ENCODE measurements around the gene CTSE.
"Not testable (repeated sequence)": the region's sequence is repeated elsewhere in the genome, so short reads cannot be mapped to it uniquely, and the experiment has no call there.

CTSE gene

GRCh38 chr1:206062464-206062863 is 38.8 kb upstream of the CTSE start:
- no peak for TF ChIP-seq CTCF (IDR thresholded peaks at IDR 0.05; ENCODE audit: low read depth, low read length, missing control alignments)
- H3K4me3 ChIP-seq (replicated peaks; ENCODE audit: low read depth, low read length): no peak overlapping the region
- DNase-seq (ENCODE audit: extremely low read depth, low read depth): no peak

- TF ChIP-seq CTCF (IDR thresholded peaks at IDR 0.05; ENCODE audit: low read depth, low read length, missing control alignments): no peak
- no peak for DNase-seq (ENCODE audit: extremely low read depth, low read depth)
- H3K4me3 ChIP-seq (replicated peaks; ENCODE audit: low read depth, low read length): no peak overlapping the region
These were observed 37.1 kb upstream of the CTSE start for GRCh38 chr1:206060844-206061243.

GRCh38 chr1:206059355-206059915 is 35.7 kb upstream of the CTSE start:
- DNase-seq (ENCODE audit: extremely low read depth, low read depth): no peak
- TF ChIP-seq CTCF (IDR thresholded peaks at IDR 0.05; ENCODE audit: low read depth, low read length, missing control alignments): no peak
- H3K4me3 ChIP-seq (replicated peaks; ENCODE audit: low read depth, low read length): no peak overlapping the region

GRCh38 chr1:206058927-206059292 is 35.2 kb upstream of the CTSE start:
- TF ChIP-seq CTCF (IDR thresholded peaks at IDR 0.05; ENCODE audit: low read depth, low read length, missing control alignments): no peak
- no peak overlapping the region for H3K4me3 ChIP-seq (replicated peaks; ENCODE audit: low read depth, low read length)
- DNase-seq (ENCODE audit: extremely low read depth, low read depth): no peak

GRCh38 chr1:206058289-206058926 is 34.7 kb upstream of the CTSE start:
- not testable (repeated sequence) for DNase-seq (ENCODE audit: extremely low read depth, low read depth); H3K4me3 ChIP-seq (replicated peaks; ENCODE audit: low read depth, low read length)

DNA sequence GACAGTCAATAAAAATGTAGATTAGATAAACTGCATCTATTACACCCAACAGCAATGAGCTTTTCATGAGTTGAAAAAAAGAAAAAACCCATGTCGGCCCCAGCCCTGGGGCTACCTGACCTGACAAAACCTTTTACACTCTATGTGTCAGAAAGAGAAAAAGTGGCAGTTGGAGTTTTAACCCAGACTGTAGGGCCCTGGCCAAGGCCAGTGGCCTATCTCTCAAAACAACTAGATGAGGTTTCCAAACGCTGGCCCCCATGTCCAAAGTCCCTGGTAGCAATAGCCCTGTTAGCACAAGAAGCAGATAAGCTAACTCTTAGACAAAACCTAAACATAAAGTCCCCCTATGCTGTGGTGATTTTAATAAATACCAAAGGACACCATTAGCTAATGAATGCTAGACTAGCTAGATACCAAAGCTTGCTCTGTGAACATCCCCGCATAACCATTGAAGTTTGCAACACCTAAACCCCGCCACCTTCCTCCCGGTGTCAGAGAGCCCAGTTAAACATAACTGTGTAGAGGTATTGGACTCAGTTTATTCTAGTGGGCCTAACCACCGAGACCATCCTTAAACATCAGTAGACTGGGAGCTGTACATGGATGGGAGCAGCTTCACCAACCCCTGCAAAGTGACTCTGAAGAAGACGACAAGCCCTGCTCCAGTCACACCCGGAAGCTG is 32.1 kb upstream of the CTSE start:
- not testable (repeated sequence) for H3K4me3 ChIP-seq (replicated peaks; ENCODE audit: low read depth, low read length); DNase-seq (ENCODE audit: extremely low read depth, low read depth)

GRCh38 chr1:206055069-206055625 is 31.5 kb upstream of the CTSE start:
- DNase-seq (ENCODE audit: extremely low read depth, low read depth); H3K4me3 ChIP-seq (replicated peaks; ENCODE audit: low read depth, low read length): not testable (repeated sequence)

DNA sequence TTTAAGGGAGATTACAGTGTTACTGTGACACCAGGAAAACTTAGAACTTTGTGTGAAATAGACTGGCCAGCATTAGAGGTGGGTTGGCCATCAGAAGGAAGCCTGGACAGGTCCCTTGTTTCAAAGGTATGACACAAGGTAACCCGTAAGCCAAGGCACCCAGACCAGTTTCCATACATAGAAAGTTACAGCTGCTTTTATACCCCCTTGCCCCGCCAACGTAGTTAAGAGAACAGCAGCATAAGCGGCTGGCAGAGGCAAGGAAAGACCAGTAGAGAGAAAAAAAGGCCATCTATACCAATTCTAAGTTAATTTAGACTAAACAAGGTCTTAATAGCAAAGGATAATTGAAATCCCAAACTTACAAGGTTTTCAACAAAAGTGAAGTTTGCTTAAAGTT is 29.9 kb upstream of the CTSE start:
- DNase-seq (ENCODE audit: extremely low read depth, low read depth); H3K4me3 ChIP-seq (replicated peaks; ENCODE audit: low read depth, low read length): not testable (repeated sequence)

DNA sequence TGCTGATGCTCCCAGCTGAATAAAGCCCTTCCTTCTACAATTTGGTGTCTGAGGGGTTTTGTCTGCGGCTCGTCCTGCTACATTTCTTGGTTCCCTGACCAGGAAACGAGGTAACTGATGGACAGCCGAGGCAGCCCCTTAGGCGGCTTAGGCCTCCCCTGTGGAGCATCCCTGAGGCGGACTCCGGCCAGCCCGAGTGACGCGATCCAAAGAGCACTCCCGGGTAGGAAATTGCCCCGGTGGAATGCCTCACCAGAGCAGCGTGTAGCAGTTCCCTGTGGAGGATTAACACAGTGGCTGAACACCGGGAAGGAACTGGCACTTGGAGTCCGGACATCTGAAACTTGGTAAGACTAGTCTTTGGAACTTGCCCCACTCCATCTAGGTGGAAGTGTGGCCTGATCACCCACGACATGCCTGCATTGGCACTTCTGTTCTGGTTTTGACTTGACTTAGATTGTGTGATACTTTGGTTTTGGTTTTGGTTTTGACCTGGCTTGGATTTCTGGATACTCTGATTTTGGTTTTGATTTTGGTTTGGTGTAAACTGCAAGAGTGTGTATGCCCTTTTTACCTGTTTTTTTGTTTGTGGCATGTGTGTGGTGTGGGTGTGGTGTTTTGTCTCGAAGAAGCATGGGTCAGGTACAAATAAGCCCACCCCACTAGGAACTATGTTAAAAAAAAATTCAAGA is 29.4 kb upstream of the CTSE start, which contains the start of gene RHEX:
Gene RHEX, plus strand, starts transcription at position 255 of the 692 bp plus-strand sequence. CDS start 44,656 bp downstream, outside the sequence.
- H3K4me3 ChIP-seq (replicated peaks; ENCODE audit: low read depth, low read length); DNase-seq (ENCODE audit: extremely low read depth, low read depth): not testable (repeated sequence)

- DNase-seq (ENCODE audit: extremely low read depth, low read depth); H3K4me3 ChIP-seq (replicated peaks; ENCODE audit: low read depth, low read length): not testable (repeated sequence)
These were observed 28.7 kb upstream of the CTSE start for GRCh38 chr1:206052231-206052865.
